Measurements from ENCODE around the gene SLTM.

- TF ChIP-seq SMC3 (IDR thresholded peaks at IDR 0.05; ENCODE audit: low read depth, low read length), result no peak
- no peak for TF ChIP-seq EZH2phosphoT487 (IDR thresholded peaks at IDR 0.05; ENCODE audit: borderline replicate concordance, low read depth)
- no peak for TF ChIP-seq CTCF (IDR thresholded peaks at IDR 0.05)
- TF ChIP-seq TAF1 (IDR thresholded peaks at IDR 0.05; ENCODE audit: borderline replicate concordance, low read depth, low read length), result no peak
- TF ChIP-seq EP300 (IDR thresholded peaks at IDR 0.05; ENCODE audit: borderline replicate concordance in 1 of 2, low read depth in 1 of 2, low read length in 1 of 2), result no peak
- no peak for TF ChIP-seq IRF3 (IDR thresholded peaks at IDR 0.05; ENCODE audit: low read depth, low read length)
- no peak for TF ChIP-seq NFIC (IDR thresholded peaks at IDR 0.05; ENCODE audit: borderline replicate concordance)
Observed at GRCh38 chr15:58889363-58889762, 44.1 kb downstream of the SLTM start.
